GM18867 (cell line): Measurements from ENCODE around the gene TYK2.
A peak's percentile ranks its signal among the peaks of the same experiment; 100 is the strongest.
"Not testable (repeated sequence)": the region's sequence is repeated elsewhere in the genome, so short reads cannot be mapped to it uniquely, and the experiment has no call there.

Experiments used
- ATAC-seq: cut with Tn5 transposase; IDR thresholded peaks from one replicate; pipeline ENCODE4 v1.9.1; 2021; ENCODE audit warnings: mild to moderate bottlenecking, moderate library complexity; ENCODE audit not compliant: unreplicated experiment

Gene TYK2

GRCh38 chr19:10378124-10378523, 2.2 kb downstream of the TYK2 start:
- ATAC-seq: no peak

DNA sequence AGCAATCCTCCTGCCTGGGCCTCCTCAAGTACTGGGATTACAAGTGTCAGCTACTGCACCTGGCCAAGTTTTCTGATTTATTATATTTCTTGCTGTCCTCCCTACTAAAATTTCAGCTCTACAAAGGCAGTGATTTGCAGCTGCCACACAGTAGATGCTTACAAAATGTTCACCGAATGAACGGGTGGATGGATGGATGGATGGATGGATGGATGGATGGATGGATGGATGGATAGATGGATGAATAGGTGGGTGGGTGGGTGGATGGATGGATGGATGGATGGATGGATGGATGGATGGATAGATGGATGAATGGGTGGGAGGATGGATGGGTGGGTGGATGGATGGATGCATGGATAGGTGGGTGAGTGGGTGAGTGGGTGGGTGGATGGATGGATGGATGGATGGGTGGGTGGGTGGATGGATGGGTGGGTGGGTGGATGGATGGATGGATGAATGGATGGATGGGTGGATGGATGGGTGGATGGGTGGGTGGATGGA, 3.2 kb downstream of the TYK2 start:
- ATAC-seq: not testable (repeated sequence)

- no peak for ATAC-seq
Observed at GRCh38 chr19:10374931-10375330, 5.4 kb downstream of the TYK2 start.

GRCh38 chr19:10372690-10373089, 7.7 kb downstream of the TYK2 start:
- no peak for ATAC-seq

DNA sequence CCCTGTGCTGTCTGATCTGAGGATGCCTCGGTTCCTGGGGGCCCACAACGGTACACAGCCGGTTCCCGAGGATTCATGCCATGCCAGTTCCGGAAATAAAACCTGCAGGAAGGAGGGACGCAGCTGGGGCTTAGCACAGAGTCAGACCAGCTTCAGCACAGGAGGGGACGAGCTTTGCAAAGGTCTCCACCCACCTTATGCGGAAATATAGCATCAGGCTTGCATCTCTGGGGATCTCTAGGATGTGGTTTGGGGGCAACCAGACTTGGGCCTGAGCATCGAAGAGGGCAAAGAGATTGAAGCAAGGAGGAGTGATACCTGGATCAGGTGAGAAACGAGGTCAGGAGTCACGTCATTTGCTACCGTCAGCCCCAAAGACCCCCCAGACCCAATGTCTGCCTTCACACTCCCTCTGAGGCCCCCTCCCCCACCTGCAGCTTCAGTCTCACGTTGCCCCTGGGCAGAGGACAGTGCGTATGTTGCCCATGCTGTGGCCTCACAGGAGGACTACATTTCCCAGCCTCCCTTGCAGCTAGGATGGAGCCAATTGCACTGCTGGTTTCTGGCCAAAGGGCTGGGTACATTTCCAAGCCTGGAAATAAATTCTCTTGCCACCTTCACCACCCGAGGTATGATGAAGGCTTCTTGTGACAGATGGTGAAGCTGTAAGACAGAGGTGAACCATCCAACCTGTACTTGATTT, 12.1 kb downstream of the TYK2 start:
- ATAC-seq: no peak

GRCh38 chr19:10366950-10367512, 13.3 kb downstream of the TYK2 start:
- not testable (repeated sequence) for ATAC-seq

GRCh38 chr19:10365518-10365917, 14.9 kb downstream of the TYK2 start:
- ATAC-seq: no peak

GRCh38 chr19:10364644-10365043, 15.7 kb downstream of the TYK2 start:
- no peak for ATAC-seq

DNA sequence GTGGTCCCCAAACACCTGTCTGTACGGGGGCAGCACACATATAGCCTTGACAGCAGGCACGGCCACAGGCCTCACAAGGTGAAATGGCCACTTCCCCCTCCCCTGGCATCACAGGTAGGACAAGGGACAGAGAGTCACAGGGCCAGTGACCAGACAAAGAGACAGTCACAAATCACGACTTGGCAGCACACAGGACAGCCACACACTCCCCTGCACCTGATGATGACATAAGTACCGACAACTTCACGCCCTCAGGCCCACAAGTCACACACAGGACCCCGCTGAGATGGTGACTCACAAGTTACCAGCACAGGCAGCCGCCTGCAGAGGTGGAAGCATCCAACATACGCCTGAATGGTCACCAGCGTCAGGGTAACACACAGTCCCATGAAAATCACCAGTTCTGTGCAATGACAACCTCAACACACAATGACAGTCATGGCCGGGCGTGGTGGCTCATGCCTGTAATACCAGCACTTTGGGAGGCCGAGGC, 16.5 kb downstream of the TYK2 start:
- ATAC-seq: no peak

- no peak for ATAC-seq
Observed at GRCh38 chr19:10362259-10362658, 18.1 kb downstream of the TYK2 start.

DNA sequence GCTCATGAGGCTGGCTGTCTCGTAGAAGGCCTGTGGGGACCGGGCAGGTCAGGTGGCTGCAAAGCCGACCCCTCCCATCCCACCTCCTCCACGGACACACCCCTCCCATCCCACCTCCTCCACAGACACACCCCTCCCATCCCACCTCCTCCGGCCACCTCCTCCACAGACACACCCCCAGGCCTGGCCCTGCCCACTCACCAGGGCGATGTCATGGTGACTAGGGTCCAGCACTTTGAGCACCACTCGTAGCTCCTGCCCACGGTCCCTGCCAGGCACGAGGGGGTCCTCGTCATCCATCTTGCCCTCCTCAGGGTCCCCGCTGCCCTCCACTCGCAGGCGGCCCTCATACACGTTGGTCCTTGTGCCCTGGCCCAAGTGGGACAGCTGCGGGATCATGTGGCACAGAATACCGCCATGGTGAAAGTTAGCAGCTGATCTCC, 18.8 kb downstream of the TYK2 start:
- ATAC-seq: no peak

GRCh38 chr19:10356431-10356830, 23.9 kb downstream of the TYK2 start:
- ATAC-seq: no peak

- no peak for ATAC-seq
Observed at GRCh38 chr19:10353793-10354391, 26.5 kb downstream of the TYK2 start.

GRCh38 chr19:10352764-10353671, 27.4 kb downstream of the TYK2 start:
- no peak for ATAC-seq

GRCh38 chr19:10346509-10346908, 33.9 kb downstream of the TYK2 start:
- no peak for ATAC-seq

DNA sequence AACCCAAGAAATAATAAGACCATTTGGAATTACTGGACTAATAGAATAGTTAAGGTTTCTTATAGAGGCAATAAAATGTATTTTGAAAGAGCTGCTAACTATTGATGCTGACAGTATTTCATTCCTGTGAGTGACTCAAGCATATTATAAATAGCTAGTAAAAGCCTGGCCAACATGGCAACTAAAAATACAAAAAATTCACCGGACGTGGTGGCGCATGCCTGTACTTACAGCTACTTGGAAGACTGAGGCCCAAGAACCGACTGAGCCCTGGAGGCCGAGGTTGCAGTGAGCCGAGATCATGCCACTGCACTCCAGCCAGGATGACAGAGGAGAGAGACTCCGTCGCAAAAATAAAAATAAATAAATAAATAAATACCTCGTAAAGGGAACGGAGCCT, 35.6 kb downstream of the TYK2 start:
- no peak for ATAC-seq

- ATAC-seq: no peak
Observed at GRCh38 chr19:10343495-10343894, 36.9 kb downstream of the TYK2 start.

GRCh38 chr19:10339977-10340376, 40.4 kb downstream of the TYK2 start:
- no peak for ATAC-seq

- peak; percentile 72 for ATAC-seq
Observed at GRCh38 chr19:10339380-10339960, 40.9 kb downstream of the TYK2 start, which contains the start of gene ICAM3. Gene ICAM3 (minus strand): TSS chr19:10339624. CDS start chr19:10339614, 10 bp downstream.

DNA sequence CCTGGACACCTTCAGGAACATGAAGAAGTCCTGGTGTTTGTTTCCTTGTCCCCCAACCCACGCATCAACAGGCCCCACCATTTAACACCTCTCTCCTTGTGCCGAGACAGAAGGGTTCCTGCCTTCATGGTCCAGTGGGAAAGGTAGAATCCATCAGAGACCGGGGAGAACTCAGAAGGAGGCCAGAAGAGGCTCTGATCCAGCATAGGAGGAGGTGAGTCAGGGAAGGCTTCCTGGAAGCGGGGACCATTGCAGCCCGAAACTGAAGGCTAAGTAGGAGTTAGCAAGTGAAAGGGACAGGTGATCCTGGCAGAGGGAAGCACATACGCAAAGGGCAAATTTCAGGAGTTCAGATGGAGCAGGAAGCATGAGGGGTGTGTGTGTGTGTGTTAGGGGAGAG, 41.4 kb downstream of the TYK2 start:
- no peak for ATAC-seq
